HepG2 (cell line): ENCODE data around the gene TUBA8. TPM values are rescaled to one million over a fixed set of nuclear protein-coding genes. Genes with fewer than 3 reads are reported as not detected.

Experiments used
- AGO2 ChIP-seq: fragments of 200-400 bp; formaldehyde crosslinking; optimal IDR thresholded peaks from 2 replicates; pipeline ENCODE3; 2017; ENCODE audit warnings: mild to moderate bottlenecking, low read depth, low read length, moderate library complexity
- ARID2 ChIP-seq: sonication (generic); formaldehyde crosslinking; IDR thresholded peaks from 2 replicates; pipeline ENCODE4 v1.8.1; 2022; ENCODE audit warnings: mild to moderate bottlenecking, missing genetic modification reagents, borderline replicate concordance
- CEBPG ChIP-seq: IDR thresholded peaks from 2 replicates; pipeline ENCODE4 v1.6.1; 2016
- DRAP1 ChIP-seq: IDR thresholded peaks from 2 replicates; pipeline ENCODE4 v1.6.1; 2016; ENCODE audit warnings: missing genetic modification reagents, missing compliant biosample characterization
- ETV6 ChIP-seq: sonication (generic); formaldehyde crosslinking; conservative IDR thresholded peaks from 2 replicates; pipeline ENCODE4 v1.4.0; 2020; ENCODE audit warnings: missing genetic modification reagents
- HMG20A ChIP-seq: IDR thresholded peaks from 2 replicates; pipeline ENCODE4 v1.6.1; 2016; ENCODE audit warnings: borderline replicate concordance
- HMGXB4 ChIP-seq, 2 experiments: sonication (generic) in 1 of 2; formaldehyde crosslinking in 1 of 2; IDR thresholded peaks; 2 replicates each; pipeline versions ENCODE4 v1.4.0 to v1.6.1; 2018 to 2020; ENCODE audit warnings: missing genetic modification reagents in 2 of 2, borderline replicate concordance in 1 of 2, low read depth in 1 of 2, mild to moderate bottlenecking in 1 of 2, missing biosample characterization in 1 of 2
- KAT2B ChIP-seq: fragments of 150-350 bp; IDR thresholded peaks from 2 replicates; pipeline ENCODE4 v1.6.1; 2014; ENCODE audit warnings: low read depth, low read length, borderline replicate concordance
- MYC ChIP-seq: sonication (generic); formaldehyde crosslinking; IDR thresholded peaks from 2 replicates; pipeline ENCODE4 v1.9.0; 2021; ENCODE audit warnings: missing genetic modification reagents, borderline replicate concordance
- NFE2L2 ChIP-seq: fragments of 150-350 bp; IDR thresholded peaks from 2 replicates; pipeline ENCODE4 v1.6.1; 2014; ENCODE audit warnings: low read length
- NFIC ChIP-seq: IDR thresholded peaks from 2 replicates; pipeline ENCODE4 v1.6.1; 2012; ENCODE audit warnings: mild to moderate bottlenecking, low read length, inconsistent platforms
- RBM22 ChIP-seq: fragments of 200-400 bp; formaldehyde crosslinking; optimal IDR thresholded peaks from 2 replicates; pipeline ENCODE3; 2017; ENCODE audit warnings: mild to moderate bottlenecking, low read length, moderate library complexity
- SETDB1 ChIP-seq: sonication (generic); formaldehyde crosslinking; IDR thresholded peaks from 2 replicates; pipeline ENCODE4 v1.5.1; 2020; ENCODE audit warnings: missing genetic modification reagents, mild to moderate bottlenecking, borderline replicate concordance
- SOX6 ChIP-seq, 2 experiments: fragments of 450-650 bp in 1 of 2; sonication (generic) in 1 of 2; formaldehyde crosslinking in 1 of 2; IDR thresholded peaks; 2 replicates each; pipeline versions ENCODE4 v1.4.0 to v1.6.1; 2017 to 2020; ENCODE audit warnings: antibody characterized with exemption in 1 of 2, mild to moderate bottlenecking in 1 of 2, missing genetic modification reagents in 1 of 2
- TAF15 ChIP-seq: fragments of 200-400 bp; formaldehyde crosslinking; IDR thresholded peaks from one replicate; pipeline ENCODE4 v1.6.1; 2018; ENCODE audit warnings: mild to moderate bottlenecking, low read depth, low read length; ENCODE audit not compliant: poor library complexity, severe bottlenecking
- TOPORS ChIP-seq: sonication (generic); formaldehyde crosslinking; IDR thresholded peaks from 2 replicates; pipeline ENCODE4 v1.8.0; 2023; ENCODE audit warnings: mild to moderate bottlenecking, missing genetic modification reagents
- ZNF383 ChIP-seq: sonication (generic); formaldehyde crosslinking; IDR thresholded peaks from 2 replicates; pipeline ENCODE4 v1.4.0; 2020; ENCODE audit warnings: missing genetic modification reagents, mild to moderate bottlenecking, borderline replicate concordance
- ZNF572 ChIP-seq: sonication (generic); formaldehyde crosslinking; IDR thresholded peaks from 2 replicates; pipeline ENCODE4 v1.5.1; 2020; ENCODE audit warnings: mild to moderate bottlenecking, missing genetic modification reagents
- ZNF589 ChIP-seq: sonication (generic); formaldehyde crosslinking; conservative IDR thresholded peaks from 2 replicates; pipeline ENCODE4 v1.8.0; 2022; ENCODE audit warnings: mild to moderate bottlenecking, moderate library complexity, missing genetic modification reagents
- ZNF788 ChIP-seq: sonication (generic); formaldehyde crosslinking; IDR thresholded peaks from 2 replicates; pipeline ENCODE4 v1.5.0; 2020; ENCODE audit warnings: mild to moderate bottlenecking, missing genetic modification reagents, borderline replicate concordance
- ZNF816 ChIP-seq: sonication (generic); formaldehyde crosslinking; IDR thresholded peaks from 2 replicates; pipeline ENCODE4 v1.8.0; 2022; ENCODE audit warnings: missing genetic modification reagents, mild to moderate bottlenecking, borderline replicate concordance
- polyA plus RNA-seq, 8 experiments: library from polyadenylated mRNA; depleted of rRNA in 3 of 8; stranded (reverse) in 7 of 8; unstranded in 1 of 8; fragments of >200 nt; fragmentation: Illumina TruSeq in 4 of 8; extraction: Trizol in 4 of 8; gene quantifications; 2 replicates each; pipeline versions ENCODE4 v1.2.1 to v1.2.3, GENCODE V29; 2011 to 2016; ENCODE audit warnings: low read depth in 4 of 8, missing spikeins in 1 of 8, mixed read lengths in 1 of 8; ENCODE audit not compliant: insufficient read depth in 1 of 8
- total RNA-seq, 5 experiments: library from RNA; depleted of rRNA; stranded (reverse); fragments of >200 nt; fragmentation: Illumina TruSeq; extraction: Trizol; gene quantifications; 2 replicates each; pipeline ENCODE4 v1.2.3, GENCODE V29; 2016; ENCODE audit warnings: low read depth in 1 of 5
- TF ChIP-seq, protein P1 (sequence below): sonication (generic); formaldehyde crosslinking; IDR thresholded peaks from 2 replicates; pipeline ENCODE4 v1.4.0; 2020; ENCODE audit warnings: missing genetic modification reagents, mild to moderate bottlenecking, borderline replicate concordance

The TUBA8 gene
- total and polyA plus RNA-seq, 2 of the 13 experiments (the other 11 are each of a cell fraction or from before 2014, with no cell fraction given): 0.35 to 0.69 TPM

- TF ChIP-seq HMG20A (CRISPR knock-in tag): peak; percentile 65; the same call in 1 of the 2 replicates
- no peak; the same call in 1 of the 2 replicates for TF ChIP-seq ZNF572 (CRISPR knock-in tag)
- TF ChIP-seq ETV6: peak; percentile 60; the same call in 1 of the 2 replicates
- no peak for TF ChIP-seq ZNF383 (CRISPR knock-in tag)
- TF ChIP-seq ZNF816: no peak
- TF ChIP-seq NFE2L2: no peak
- TF ChIP-seq DRAP1 (CRISPR knock-in tag): peak; percentile 50; the same call in 1 of the 2 replicates
- TF ChIP-seq RBM22: no peak
- no peak for TF ChIP-seq TAF15
- no peak for TF ChIP-seq KAT2B
- peak; percentile 63 to 75; a peak in 3 of 4 replicates for TF ChIP-seq HMGXB4 (CRISPR knock-in tag; IDR thresholded peaks at IDR 0.05; ENCODE audit: borderline replicate concordance in 1 of 2, low read depth in 1 of 2)
- TF ChIP-seq TOPORS (CRISPR knock-in tag): no peak
- peak; percentile 60 for TF ChIP-seq AGO2
- TF ChIP-seq SOX6 (IDR thresholded peaks at IDR 0.05): no peak
- peak; percentile 83 for TF ChIP-seq SOX6 (CRISPR knock-in tag; IDR thresholded peaks at IDR 0.05)
- TF ChIP-seq CEBPG (CRISPR knock-in tag): 0 out of 2 replicates have a peak, but pooled peaks have one; percentile 22
- TF ChIP-seq ZNF589 (CRISPR knock-in tag): no peak
- peak; percentile 47; the same call in 1 of the 2 replicates for TF ChIP-seq ZNF788
- peak; percentile 57; the same call in 1 of the 2 replicates for TF ChIP-seq MYC (CRISPR knock-in tag)
- no peak for TF ChIP-seq SETDB1 (CRISPR knock-in tag)
- TF ChIP-seq, protein P1, sequence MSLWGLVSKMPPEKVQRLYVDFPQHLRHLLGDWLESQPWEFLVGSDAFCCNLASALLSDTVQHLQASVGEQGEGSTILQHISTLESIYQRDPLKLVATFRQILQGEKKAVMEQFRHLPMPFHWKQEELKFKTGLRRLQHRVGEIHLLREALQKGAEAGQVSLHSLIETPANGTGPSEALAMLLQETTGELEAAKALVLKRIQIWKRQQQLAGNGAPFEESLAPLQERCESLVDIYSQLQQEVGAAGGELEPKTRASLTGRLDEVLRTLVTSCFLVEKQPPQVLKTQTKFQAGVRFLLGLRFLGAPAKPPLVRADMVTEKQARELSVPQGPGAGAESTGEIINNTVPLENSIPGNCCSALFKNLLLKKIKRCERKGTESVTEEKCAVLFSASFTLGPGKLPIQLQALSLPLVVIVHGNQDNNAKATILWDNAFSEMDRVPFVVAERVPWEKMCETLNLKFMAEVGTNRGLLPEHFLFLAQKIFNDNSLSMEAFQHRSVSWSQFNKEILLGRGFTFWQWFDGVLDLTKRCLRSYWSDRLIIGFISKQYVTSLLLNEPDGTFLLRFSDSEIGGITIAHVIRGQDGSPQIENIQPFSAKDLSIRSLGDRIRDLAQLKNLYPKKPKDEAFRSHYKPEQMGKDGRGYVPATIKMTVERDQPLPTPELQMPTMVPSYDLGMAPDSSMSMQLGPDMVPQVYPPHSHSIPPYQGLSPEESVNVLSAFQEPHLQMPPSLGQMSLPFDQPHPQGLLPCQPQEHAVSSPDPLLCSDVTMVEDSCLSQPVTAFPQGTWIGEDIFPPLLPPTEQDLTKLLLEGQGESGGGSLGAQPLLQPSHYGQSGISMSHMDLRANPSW (CRISPR knock-in tag): 0 out of 2 replicates have a peak, but pooled peaks have one; percentile 55
- TF ChIP-seq ARID2: no peak
- no peak for TF ChIP-seq NFIC
Measured at GRCh38 chr22:18091916-18092526, 18.6 kb upstream of the TUBA8 start (continued).
